Measurements from ENCODE around the gene MRPS22.

DNA sequence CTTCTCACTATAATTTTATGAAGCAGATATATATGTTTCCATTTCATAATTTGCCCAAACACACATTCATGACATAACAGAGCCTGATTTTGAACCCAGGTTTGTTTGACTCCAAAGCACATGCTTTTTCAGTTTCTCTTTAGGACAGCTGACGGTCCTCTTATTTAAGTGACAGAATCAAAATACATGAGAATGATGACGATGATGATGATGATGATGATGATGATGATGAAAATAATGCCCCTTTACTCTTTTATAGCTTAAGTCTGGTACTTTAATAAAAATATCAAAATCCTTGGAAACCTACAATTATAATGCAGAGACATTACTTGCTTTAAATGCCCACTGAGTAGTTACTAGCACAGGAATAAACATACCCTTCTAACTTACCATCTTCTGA, 30.3 kb downstream of the MRPS22 start:
- TF ChIP-seq POLR2AphosphoS5 (IDR thresholded peaks at IDR 0.05; ENCODE audit: borderline replicate concordance, low read depth, low read length) (no peak), EZH2 (IDR thresholded peaks at IDR 0.05) (no peak)
